Measurements from ENCODE around the gene CLHC1. TPM values are rescaled to one million over a fixed set of nuclear protein-coding genes. Genes with fewer than 3 reads are reported as not detected.

CLHC1 gene
- total RNA-seq, 1 experiment from 2014 or later = 9.2 TPM

- no peak overlapping the region for H3K4me2 ChIP-seq (ENCODE audit: insufficient read depth, insufficient read length, low read length)
- no peaks in the 10 kb centered on the region for H3K27me3 ChIP-seq (ENCODE audit: insufficient read depth, low read length)
- H2BK12ac ChIP-seq (ENCODE audit: insufficient read length, low read depth, low read length) = no peak overlapping the region
- no peaks in the 10 kb centered on the region for H3K9me3 ChIP-seq (ENCODE audit: control insufficient read depth, low read depth, low read length)
- H3K79me2 ChIP-seq (ENCODE audit: insufficient read depth, low read length) = no peaks in the 10 kb centered on the region
- H3T11ph ChIP-seq (ENCODE audit: low read length) = no peak overlapping the region
- no peak overlapping the region for H2BK20ac ChIP-seq (ENCODE audit: low read depth, low read length, poor library complexity, severe bottlenecking)
- H3K79me1 ChIP-seq (ENCODE audit: insufficient read depth, low read depth, low read length, poor library complexity, severe bottlenecking) = no peaks in the 10 kb centered on the region
- no peak overlapping the region for H2BK5ac ChIP-seq (ENCODE audit: insufficient read length, low read length)
- no peak overlapping the region for H2AK5ac ChIP-seq (ENCODE audit: insufficient read length, low read length)
- no peak overlapping the region for H2AFZ ChIP-seq (ENCODE audit: low read length)
- no peak overlapping the region for H2BK120ac ChIP-seq (ENCODE audit: low read depth, low read length, poor library complexity, severe bottlenecking)
- no peak overlapping the region for H3K9ac ChIP-seq (ENCODE audit: extremely low read depth, insufficient read length, low read length)
- no peak overlapping the region for H2BK15ac ChIP-seq (ENCODE audit: low read depth, low read length)
- no peak overlapping the region for H3K18ac ChIP-seq (ENCODE audit: insufficient read length, low read depth, low read length)
- H3K9me3 Mint-ChIP-seq = no peaks in the 10 kb centered on the region
- H3K4me3 Mint-ChIP-seq = no peak overlapping the region
- H3K36me3 Mint-ChIP-seq (ENCODE audit: insufficient read depth in 1 of 3, low read depth in 3 of 3) = no peaks in the 10 kb centered on the region
- no peak overlapping the region for H4K5ac ChIP-seq (ENCODE audit: insufficient read length, low read depth, low read length)
- H3K23me2 ChIP-seq (ENCODE audit: insufficient read length, low read depth, low read length, poor library complexity, severe bottlenecking) = no peaks in the 10 kb centered on the region
- no peak overlapping the region for H3K23ac ChIP-seq (ENCODE audit: insufficient read length, low read depth, low read length)
- no peak for TF ChIP-seq CTCF (conservative IDR thresholded peaks at IDR 0.05)
- H4K91ac ChIP-seq (ENCODE audit: insufficient read length, low read depth, low read length) = no peak overlapping the region
- no peaks in the 10 kb centered on the region for H3K27me3 Mint-ChIP-seq (ENCODE audit: low read depth)
- no peak overlapping the region for H3K14ac ChIP-seq (ENCODE audit: insufficient read depth, low read length)
- H4K8ac ChIP-seq (replicated peaks; ENCODE audit: insufficient read length, low read depth, low read length) = no peak overlapping the region
- WGBS (ENCODE audit: extremely low coverage, insufficient read length, low lambda C conversion rate) = no CpG with 5 or more reads among the region's 1 CpG
- H4K20me1 ChIP-seq (ENCODE audit: control insufficient read depth, insufficient read depth, insufficient read length) = no peaks in the 10 kb centered on the region
- H3K4ac ChIP-seq (ENCODE audit: low read depth, low read length) = no peak overlapping the region
- no peak for DNase-seq
- peaks cover 34 to 39% of the 10 kb centered on the region in 2 experiments for H3K4me1 Mint-ChIP-seq
- H3K27ac ChIP-seq (ENCODE audit: insufficient read length, low read depth, low read length) = no peak overlapping the region
- no peak overlapping the region for H3K56ac ChIP-seq (ENCODE audit: insufficient read length, low read depth, low read length)
- no peak overlapping the region for H3K27ac Mint-ChIP-seq
- H3K4me1 ChIP-seq (ENCODE audit: insufficient read depth, low read length) = 0 out of 2 replicates have a peak, but pooled peaks cover 3% of the 10 kb centered on the region
Observed at GRCh38 chr2:55169359-55169758, 62.7 kb downstream of the CLHC1 start.

Data from H9 (cell line).